ENCODE data around the gene CYRIA.

The CYRIA gene

DNA sequence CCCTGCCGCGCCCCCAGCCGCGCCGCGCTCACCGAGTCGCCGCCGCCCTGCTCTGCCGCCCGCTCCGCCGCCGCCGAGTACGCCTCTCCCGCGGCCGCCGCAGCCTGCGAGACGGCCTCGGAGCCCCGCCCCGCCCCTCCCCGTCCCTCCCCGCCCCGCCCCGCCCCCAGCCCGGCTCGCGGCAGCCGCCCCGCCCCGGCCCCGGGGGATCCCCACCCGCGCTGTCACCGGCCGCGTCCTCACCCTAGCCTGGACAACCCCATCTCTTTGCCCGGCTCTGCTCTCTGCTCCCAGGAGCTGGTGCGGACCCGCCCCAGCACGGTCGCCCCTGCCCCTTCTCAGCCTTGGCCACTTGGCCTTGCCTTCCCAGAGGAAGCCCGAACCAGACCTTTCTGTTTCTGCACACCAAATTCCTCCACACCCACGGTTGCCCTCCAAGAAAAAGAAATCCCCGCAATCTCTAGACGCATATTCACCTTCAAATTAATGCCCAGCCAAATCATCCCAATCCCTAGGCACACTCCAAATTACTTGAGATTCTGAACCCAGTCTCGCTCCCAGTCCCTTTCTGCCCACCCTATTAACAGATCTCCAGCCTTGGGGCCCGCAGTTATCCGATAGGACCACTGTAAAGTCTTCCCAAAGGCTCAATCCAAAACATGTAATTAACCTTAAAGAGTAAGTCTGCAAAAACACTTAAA, at the start of gene CYRIA:
TSS of gene CYRIA (minus strand) at position 87 of the 701 bp plus-strand sequence. CDS start 77,715 bp downstream, outside the sequence.
- peak; percentile 32 to 38 for DNase-seq (ENCODE audit: low read depth in 2 of 2)

DNA sequence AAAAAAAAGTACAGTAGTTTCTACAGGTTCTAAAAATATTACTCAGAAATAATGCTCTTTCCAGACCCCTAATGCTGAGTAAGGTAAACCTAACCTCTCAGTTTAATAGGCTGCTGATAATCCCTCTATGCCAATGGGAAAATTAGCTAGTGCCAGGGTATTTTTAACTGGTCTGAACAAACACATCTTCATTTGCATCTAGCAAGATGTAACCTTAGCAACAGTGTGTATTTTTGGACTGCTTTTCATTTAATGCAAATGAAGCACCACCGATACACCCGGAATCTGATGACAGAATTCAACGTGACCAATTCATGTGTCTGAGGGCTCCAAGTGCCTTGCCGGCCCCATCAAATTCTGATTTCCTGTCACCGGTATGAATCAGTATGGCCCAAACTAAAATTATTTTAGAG, 47.4 kb upstream of the CYRIA start:
- no peak for DNase-seq (ENCODE audit: low read depth in 2 of 2)

DNA sequence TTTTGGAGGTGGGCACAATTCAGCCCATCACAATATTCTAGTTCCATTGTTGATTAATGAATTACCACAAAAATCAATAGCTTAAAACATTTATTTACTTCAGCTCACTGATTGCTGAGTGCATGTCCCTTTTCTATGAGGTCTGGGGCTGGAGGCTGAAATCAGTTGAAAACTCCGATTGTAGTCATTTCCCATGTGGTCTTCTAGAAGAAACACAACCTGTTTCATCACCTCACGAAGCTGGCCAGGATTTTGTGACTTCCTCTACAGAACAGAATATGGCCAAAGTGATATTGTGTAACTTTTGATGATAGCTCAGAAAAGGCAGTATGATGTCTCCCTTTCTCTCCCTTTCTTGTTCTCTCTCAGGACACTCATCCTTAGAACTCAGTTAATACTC, 44.1 kb upstream of the CYRIA start:
- no peak for DNase-seq (ENCODE audit: low read depth in 2 of 2)

DNA sequence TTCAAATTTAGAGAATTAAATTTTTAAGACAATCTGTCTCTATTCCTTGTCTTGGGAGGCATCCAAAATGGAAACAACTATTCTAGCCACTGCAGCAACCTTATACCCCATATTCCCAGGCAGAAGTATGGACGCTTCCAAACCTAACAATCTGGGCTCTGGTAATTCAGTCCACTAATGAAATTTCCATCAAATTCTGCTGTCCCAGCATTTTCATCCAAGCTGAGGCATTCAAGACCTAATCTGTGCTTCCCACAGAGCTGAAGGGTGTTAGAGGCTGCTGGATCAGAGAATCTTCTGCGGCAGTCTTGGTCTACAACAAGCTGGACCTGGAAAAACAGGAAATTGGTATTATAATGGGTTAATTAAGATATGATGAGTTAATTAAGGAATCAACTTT, 42.5 kb upstream of the CYRIA start:
- no peak for DNase-seq (ENCODE audit: low read depth in 2 of 2)

DNA sequence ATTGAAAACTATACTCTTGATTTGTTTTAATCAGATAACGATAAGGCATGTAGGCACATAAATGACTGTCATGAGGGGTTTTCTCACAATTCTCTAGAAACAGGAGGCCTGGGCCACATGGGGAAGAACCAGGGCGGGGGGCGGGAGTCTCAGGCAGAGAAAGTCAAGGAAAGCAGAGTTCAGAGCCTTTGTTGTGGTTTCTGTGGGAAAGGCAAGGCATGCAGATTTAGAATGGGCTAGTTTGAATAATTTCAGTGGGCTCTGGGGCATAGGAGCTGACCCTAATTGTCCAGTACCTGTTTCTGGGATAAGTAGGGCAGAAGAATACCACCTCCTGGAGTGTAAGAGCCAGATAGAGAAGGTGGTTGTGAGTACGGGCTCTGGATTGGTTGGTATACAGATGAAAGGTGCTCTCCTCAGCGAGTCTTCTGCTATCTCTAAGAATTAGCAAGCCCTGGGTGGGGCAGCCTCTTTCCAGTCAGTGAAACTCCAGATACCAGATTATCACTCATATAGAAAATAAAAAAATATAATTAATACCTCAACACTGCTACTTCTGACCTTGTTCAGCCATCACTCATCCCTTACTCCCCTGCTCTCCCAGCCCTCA, 41.5 kb upstream of the CYRIA start:
- no peak for DNase-seq (ENCODE audit: low read depth in 2 of 2)

DNA sequence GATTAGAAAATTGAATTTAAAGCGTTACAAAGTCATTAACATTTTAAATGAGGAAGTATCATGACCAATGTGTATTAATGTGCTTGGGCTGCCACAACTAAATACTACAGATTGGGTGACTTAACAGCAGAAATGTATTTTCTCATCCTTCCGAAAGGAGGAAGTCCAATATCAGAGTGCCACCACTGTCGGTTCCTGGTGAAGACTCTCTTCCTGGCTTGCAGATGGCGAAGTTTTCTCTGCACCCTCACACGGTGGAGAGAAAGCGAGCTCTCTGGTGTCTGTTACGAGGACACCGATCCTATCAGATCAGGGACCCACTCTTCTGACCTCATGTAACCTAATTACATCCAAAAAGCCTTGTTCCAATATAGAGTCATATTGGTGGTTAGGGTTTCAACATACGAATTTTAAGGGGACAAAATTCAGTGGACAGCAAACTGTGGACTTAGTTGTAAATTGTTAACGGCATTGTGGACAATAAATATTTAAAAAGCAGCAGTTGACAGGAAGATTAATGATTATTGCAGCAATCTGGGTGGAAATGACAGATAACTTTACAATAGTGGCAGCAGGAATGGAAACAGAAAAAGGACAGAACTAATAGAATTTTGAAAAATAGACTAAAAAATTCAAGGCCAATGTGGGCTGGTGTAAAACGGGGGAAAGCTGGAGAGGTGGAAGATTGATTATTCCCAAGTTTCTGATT, 35.1 kb upstream of the CYRIA start:
- no peak for DNase-seq (ENCODE audit: low read depth in 2 of 2)

DNA sequence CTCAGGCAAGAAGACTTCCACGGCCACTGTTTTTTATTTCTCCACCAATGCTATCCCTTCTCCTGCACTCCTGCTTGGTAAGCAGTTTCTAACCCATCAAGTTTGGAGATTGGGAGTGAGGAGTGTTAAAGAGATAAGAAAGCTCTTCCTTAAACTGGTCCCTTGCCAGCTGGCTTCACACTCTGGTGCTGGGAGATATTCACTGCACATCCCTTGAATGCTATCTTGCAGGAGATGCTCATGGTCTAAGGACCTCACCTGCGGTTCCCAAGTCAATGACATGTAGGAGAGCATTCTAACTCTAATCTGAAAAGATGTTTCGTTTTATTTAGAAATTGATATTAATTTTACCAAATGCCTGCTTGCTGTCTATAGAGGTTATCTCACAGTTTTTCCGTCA, 28.2 kb upstream of the CYRIA start:
- DNase-seq (ENCODE audit: low read depth in 2 of 2): no peak

DNA sequence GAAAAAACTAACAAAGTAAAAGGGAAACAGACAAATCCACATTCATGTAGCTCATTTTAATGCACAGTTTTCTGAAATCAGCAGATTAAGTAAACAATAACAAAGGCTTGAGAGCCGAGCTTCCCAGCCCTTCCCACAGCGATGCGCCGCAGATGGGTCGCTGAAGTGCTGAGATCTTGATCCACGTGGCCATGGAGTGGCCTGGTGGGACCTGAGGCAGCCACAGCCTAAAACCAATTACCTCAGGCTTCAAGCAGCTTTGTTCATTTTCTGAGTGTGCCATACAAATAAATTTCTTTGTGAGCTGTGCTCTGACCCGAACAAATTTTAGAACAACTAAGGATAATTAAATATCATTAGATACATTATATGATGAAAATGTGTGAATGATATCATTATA, 25.6 kb upstream of the CYRIA start:
- DNase-seq (ENCODE audit: low read depth in 2 of 2): no peak

DNA sequence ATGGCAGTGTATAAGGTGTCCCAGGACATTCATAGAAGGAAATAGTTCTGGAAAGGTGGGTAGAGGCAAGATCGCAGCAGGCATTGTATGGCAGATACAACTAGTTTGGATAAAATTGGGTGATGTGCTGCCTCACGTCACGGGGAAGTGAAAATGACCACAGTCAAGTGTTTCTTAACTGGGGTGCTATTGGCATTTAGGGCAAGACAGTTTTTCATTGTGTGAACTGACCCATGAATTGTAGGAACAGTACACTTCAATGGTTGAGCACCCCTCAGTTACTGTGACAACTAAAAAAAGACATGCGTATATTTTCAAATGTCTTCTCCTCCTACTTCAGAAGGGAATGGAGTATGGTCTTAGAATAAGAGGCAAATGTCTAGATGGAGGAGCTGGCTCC, 22.3 kb upstream of the CYRIA start:
- DNase-seq (ENCODE audit: low read depth in 2 of 2): no peak

DNA sequence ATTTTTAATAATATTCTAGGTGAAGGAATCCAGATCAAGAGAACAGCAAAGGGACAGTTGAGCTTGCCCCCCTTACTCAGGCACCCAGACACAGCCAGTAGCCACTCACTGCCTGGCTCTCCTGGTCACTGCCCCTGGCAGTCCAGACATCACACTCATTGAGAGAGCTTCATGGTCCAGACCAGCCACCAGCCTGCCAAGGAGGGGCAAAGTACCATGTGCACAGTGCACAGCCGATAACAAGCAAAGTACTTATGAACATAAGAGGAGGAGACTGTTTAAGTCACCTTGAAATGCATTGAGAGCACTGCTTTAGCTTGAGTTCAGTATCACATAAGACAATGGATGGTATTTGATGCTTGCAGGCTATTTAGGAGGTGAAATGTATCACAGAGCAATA, 21.6 kb upstream of the CYRIA start:
- DNase-seq (ENCODE audit: low read depth in 2 of 2): no peak

DNA sequence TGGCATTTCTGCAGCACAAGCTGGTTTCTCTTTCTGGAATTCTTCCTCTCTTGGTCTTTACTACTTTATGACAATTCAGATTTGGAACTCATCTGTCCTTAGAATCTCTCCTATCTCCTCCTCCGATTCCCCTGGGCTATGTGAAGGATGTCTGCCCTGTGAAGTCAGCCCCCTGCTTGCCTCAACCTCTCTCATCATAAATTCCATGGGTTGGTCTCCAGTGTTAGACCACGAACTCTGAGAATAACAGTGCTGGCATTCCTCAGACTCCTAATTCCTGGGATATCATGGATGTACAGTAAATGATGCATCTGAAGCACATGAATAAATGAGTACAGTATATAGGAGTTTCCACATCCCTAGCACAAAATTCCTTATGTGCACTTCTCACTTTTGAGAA, 21.0 kb upstream of the CYRIA start:
- no peak for DNase-seq (ENCODE audit: low read depth in 2 of 2)

DNA sequence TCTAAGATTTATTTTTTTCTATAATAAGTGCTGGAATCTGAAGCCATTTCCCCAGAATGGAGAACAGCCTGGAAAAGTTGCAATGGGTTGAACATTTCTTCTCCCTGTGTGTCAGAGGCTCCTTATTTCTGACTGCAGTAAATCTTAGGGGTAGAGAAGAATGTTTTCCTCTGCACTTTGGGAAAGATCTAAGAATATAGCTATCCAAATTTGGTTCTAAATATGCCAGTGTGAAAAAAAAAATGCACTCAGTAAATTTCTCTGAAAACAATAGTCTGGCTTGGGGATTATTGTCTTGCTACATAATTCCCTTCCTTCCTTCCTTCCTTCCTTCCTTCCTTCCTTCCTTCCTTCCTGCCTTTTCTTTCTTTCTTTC, 19.7 kb upstream of the CYRIA start:
- no peak for DNase-seq (ENCODE audit: low read depth in 2 of 2)

DNA sequence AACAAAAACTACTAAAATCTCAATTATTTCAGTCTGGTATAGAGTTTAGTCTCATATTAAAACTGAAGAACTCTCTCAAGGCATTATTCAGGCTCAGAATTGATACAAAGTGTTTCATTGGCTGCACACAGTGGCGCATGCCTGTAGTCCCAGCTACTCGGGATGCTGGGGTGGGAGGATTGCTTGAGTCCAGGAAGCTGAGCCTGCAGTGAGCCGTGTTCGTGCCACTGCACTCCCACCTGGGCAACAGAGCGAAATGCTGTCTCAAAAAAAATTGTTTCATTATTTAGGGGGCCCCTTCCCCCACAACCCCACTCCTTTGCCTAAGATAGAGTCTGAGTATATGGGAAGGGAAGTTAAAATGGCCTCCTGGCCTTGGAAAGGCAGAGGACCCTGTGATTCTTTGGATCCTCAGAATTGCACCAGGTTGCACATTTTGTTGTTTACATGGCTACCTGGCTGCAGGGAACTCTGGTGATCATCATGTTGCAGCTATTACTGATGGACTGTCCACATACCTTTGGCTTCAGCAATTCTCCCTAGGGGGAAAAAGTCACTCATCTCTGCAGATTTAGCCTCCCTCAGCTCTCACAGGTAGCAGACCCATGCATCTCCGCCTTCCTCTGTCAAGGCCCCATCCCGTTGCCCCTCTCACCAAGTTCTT, 19.2 kb upstream of the CYRIA start:
- no peak for DNase-seq (ENCODE audit: low read depth in 2 of 2)

DNA sequence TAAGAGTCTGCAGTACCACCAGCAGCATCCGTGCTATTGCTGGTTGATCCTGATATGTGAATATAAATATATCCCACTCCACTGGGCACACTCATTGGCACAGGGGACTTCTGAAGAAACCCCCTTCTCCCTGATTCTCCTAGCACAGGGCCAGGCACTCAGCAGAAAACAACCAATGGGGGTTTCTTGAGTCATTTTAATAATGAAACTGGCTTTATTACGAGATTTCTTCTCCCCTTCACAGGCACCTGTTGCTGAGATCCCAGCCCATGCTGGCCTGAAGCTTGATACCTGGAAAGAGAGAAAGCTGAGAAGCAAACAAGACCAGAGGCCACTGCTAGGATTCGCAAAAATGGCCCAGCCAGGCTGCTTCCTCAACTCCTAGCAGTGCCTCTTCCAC, 17.9 kb upstream of the CYRIA start:
- DNase-seq (ENCODE audit: low read depth in 2 of 2): no peak

DNA sequence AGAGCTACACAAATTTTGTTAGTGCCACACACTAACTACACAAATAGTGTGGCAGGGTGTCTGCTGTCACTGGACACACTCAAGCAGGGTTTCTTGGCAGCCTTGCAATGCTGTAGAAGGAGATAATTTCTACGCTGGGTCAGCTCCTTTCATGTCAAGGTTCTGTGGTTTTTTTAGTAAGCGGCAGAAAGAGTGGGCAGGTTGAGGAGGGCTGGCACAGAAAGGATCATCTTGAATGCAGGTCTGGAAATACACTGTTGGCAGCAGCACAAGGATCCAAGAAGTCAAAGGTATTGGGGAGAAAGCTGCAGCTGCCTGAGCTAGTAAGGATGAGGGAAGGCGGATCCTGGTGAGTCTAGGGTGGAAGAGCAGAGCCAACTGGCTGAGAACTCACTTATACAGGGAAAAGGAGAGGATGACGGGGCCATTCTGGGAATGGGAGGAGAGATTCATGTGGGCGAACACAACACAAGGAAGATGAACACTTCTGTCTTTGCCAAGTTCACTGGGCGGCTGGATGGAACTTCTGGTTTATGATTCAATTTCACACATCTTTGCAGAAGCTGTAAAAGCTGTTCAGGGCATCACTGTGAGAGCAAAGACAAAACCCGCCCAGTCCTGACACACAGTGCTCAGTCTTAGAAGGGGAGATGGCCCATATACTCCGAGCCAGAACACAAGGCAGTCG, 16.9 kb upstream of the CYRIA start:
- no peak for DNase-seq (ENCODE audit: low read depth in 2 of 2)

DNA sequence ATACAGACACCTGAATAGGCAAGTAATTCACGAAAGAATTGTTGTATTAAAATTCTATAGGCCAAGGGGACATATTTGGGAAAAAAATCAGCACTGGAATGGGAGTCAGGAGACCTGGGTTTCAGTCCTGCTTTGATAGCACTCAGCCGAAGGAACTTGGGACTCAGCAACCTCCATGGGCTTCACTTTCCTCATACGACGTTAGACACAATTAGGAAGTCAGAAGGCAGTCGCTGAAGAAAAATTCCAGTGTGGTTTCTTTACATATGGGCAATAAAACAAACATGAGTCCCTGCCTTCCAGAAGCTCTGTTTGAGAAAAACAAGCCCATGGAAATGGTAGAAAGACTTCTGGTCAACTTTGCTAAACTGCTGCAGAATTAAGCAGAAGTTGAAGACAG, 15.1 kb upstream of the CYRIA start:
- no peak for DNase-seq (ENCODE audit: low read depth in 2 of 2)

DNA sequence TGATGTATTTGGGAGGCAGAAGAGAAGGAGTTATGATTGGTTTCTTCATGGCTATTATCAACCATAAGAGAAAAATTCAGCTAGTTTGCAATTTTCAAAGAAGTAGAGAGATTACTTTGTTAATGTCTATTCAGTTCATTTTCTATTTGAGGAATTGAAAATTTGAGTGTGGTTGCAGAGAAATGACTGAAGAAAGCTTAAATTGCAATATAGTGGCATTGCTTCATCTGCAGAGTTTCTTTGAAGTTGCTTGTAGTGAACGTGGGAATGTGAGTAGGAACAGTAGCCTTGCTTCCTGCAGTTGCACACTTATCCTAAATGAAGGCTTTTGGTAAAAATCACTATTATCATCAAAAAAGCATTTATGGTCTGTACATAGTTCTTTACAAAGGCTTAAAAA, 14.7 kb upstream of the CYRIA start:
- DNase-seq (ENCODE audit: low read depth in 2 of 2): no peak

DNA sequence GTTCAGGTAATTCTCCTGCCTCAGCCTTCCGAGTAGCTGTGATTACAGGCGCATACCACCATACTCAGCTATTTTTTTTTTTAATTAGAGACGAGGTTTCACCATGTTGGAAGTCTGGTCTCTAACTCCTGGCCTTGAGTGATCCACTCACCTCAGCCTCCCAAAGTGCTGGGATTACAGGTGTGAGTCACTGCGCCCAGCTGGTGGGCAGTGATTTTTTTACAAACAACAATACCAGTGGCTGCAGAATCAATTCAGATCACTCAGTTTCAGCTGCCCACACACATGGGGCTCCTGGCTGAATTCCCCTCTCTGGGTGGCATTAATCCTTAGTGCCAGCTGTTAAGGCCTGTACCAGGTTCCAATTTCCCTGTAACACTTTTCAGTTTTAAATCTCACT, 13.3 kb upstream of the CYRIA start:
- no peak for DNase-seq (ENCODE audit: low read depth in 2 of 2)

DNA sequence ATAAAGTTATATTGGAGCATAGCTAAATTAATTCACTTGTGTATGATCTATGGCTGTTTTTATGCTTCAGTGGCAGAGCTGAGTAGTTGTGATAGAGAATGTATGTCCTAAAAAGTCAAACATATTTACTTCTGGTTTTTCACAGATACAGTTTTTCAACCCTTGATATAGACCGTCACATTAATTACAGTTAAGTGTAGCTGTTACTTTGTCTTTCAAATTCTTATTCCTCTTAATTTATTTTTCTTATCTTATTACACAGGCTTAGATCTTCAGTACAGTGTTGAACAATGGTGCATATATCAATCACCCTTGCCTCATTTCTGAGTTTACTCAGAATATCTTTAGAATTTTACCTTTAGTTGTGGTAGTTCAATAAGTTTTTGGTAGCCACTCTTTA, 12.2 kb upstream of the CYRIA start:
- no peak for DNase-seq (ENCODE audit: low read depth in 2 of 2)

DNA sequence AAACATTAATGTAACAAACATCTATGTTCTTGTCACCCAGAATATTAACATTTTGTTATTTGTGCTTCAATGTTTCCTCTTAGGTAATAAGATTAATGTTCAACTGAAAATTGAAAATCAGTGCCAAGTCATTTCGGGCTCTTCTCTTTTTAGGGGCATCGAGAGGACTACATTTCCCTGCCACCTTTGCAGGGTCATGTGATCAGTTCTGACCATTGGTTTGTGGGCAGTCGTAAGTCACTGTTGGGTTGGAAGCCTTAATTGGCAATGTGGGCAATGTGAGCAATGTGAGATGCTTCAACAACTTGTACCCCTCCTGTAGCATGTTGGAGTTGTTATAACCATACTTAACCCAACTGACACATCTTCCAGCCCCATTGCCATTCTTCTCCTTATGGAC, 10.1 kb upstream of the CYRIA start:
- DNase-seq (ENCODE audit: low read depth in 2 of 2): no peak

DNA sequence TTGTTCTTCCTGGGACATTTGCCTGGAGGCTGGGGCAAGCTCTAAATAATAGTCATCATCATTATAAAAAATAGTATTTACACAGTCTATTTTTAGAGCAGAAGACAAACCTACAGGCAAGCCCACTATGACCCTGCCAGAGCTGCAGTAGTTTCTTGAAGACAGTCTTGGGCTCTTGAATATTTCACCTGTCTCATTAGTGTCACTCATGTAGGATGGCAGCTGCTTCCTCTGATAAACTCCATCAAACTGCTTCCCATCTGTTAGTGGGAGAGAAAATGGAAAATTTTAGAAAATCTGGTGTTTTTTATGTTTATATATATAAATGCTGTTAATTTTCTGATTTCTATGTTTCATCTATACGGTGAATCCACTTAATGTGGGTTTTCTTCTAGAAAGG, 8.5 kb upstream of the CYRIA start:
- no peak for DNase-seq (ENCODE audit: low read depth in 2 of 2)

DNA sequence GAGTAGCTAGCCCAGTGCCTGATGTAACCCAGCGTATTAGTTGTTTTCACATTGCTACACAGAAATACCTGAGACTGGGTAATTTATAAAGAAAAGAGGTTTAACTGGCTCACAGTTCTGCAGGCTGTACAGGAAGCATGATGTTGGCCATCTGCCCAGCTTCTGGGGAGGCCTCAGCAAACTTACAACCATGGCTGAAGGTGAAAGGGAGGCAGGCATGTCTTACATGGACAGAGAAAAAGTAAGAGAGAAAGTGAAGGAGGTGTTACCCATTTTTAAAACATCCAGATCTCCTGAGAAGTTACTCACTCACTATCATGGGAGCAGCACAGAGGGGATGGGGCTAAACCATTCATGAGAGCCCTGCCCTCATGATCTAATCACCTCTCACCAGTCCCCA, 6.1 kb upstream of the CYRIA start:
- no peak for DNase-seq (ENCODE audit: low read depth in 2 of 2)

Measured in stimulated activated CD8-positive, alpha-beta memory T cell treated with anti-CD3 and anti-CD28 coated beads, Interleukin-2, amount 100 ng/mL, for 48 hours (primary cell).